ENCODE measurements around the gene CKB. TPM values are rescaled to one million over a fixed set of nuclear protein-coding genes. Genes with fewer than 3 reads are reported as not detected.

The CKB gene
- polyA plus RNA-seq, 1 donor (not counting 4 experiments of a cell fraction or from before 2014, with no cell fraction given), result 10.0 TPM

DNA sequence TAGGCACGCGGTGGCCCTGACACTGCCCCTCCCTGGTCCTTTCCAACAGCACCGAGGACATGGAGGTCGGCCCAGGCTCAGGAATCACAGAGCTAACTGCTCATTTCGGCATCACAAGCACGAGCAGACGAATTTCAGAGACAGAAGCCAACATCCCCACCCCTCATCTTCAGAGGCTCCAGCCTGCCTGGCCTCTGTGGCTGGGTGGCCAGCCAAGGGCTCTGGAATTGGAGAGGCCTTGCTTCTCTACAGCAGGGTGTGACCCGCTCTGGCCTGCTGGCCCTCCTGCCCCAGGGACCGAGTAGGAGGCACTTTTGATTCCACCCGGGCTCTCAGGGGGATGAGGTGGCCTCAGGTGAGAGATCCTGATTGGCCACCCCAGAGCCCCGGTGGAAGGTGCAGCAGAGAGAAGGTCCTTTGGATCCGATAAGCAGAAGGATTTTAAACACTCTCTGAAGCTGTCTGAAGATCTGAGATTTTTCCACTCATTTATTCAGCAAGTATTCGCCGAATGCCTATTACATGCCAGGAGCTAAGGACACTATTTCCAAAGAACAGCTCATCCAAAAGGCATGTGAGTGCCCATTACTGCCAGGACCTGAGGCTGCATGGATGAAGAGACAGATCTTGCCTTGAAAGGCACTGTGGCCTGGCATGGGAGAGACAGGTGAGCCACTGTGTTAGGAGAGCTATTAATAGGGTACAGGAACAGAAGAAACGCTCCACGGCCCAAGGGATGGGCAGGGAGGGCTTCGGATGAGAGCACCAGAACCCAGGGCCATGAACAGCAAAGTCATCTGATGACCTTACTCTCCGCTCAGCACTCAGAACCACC lies 29.6 kb upstream of the CKB start:
- FAIRE-seq (peak; percentile 88), DNase-seq (ENCODE audit: low read depth, low spot score) (no peak)
- Histone ChIP-seq H3K4me2 (ENCODE audit: control insufficient read depth, extremely low read depth, insufficient read depth, low read depth, low read length) (peak overlapping the region; percentile 71), H3K9me3 (ENCODE audit: control insufficient read depth, low read depth, low read length) (no peaks in the 10 kb centered on the region), H3K4me1 (ENCODE audit: control insufficient read depth, extremely low read depth, insufficient read depth, low read length) (peaks cover 18% of the 10 kb centered on the region), H2AFZ (ENCODE audit: control insufficient read depth, low read length) (peak overlapping the region; percentile 36), H3K9me1 (ENCODE audit: control insufficient read depth, extremely low read depth, insufficient read depth, low read length) (peaks cover 11% of the 10 kb centered on the region), H3K9ac (ENCODE audit: control insufficient read depth, extremely low read depth, insufficient read depth, low read length) (peak overlapping the region; percentile 22), H3K36me3 (ENCODE audit: control insufficient read depth in 2 of 2, extremely low read depth in 1 of 2, insufficient read depth in 2 of 2, low read length in 2 of 2) (no peaks in the 10 kb centered on the region), H3K4me3 (ENCODE audit: control insufficient read depth in 2 of 3, extremely low read depth in 1 of 3, insufficient read depth in 2 of 3, low read depth in 1 of 3, low read length in 3 of 3) (peak overlapping the region in 2 of 3 experiments; percentile 7 to 18), H3K79me2 (ENCODE audit: control insufficient read depth, insufficient read depth, low read length) (peaks cover 17% of the 10 kb centered on the region), H3K27me3 (ENCODE audit: control insufficient read depth, extremely low read depth, insufficient read depth, low read length) (no peaks in the 10 kb centered on the region), H4K20me1 (ENCODE audit: control insufficient read depth, extremely low read depth, insufficient read depth, low read length) (peaks cover 4% of the 10 kb centered on the region), H3K27ac (ENCODE audit: control insufficient read depth, insufficient read depth, low read length) (no peak overlapping the region)
- TF ChIP-seq EZH2 (IDR thresholded peaks at IDR 0.05; ENCODE audit: low read length), result no peak
- TF ChIP-seq, protein P1, sequence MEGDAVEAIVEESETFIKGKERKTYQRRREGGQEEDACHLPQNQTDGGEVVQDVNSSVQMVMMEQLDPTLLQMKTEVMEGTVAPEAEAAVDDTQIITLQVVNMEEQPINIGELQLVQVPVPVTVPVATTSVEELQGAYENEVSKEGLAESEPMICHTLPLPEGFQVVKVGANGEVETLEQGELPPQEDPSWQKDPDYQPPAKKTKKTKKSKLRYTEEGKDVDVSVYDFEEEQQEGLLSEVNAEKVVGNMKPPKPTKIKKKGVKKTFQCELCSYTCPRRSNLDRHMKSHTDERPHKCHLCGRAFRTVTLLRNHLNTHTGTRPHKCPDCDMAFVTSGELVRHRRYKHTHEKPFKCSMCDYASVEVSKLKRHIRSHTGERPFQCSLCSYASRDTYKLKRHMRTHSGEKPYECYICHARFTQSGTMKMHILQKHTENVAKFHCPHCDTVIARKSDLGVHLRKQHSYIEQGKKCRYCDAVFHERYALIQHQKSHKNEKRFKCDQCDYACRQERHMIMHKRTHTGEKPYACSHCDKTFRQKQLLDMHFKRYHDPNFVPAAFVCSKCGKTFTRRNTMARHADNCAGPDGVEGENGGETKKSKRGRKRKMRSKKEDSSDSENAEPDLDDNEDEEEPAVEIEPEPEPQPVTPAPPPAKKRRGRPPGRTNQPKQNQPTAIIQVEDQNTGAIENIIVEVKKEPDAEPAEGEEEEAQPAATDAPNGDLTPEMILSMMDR (optimal IDR thresholded peaks at IDR 0.05 in 1 of 3, IDR thresholded peaks at IDR 0.05 in 1 of 3, conservative IDR thresholded peaks at IDR 0.05 in 1 of 3; ENCODE audit: extremely low read depth in 1 of 3, insufficient read depth in 2 of 3, low read length in 3 of 3), result no peak
- dilution Hi-C loops (cut with MboI; ENCODE audit: extremely low pct_ligation_motif_present, low sequenced_read_pairs), result no loop called here

DNA sequence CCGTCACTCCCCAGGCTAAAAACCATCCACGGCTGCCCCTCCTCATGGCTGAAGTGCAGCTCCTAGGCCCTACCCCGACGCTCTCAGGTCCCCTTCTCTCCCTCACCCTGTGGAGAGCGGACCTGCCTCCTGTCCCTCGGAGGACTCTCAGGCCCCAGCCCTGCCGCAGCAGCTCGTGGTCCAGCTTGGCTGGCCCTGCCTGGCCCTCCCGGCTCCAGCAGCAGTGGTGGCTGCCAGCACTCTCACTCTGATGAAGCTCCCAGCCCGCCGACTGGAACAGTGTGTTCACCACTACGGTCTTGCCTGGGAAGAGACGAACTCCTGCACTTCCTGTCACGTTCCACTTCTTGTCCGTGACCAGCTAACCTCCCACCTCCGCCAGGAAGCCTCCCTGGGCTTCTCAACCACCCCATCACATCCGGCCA lies 28.7 kb upstream of the CKB start:
- Histone ChIP-seq H3K27ac (ENCODE audit: control insufficient read depth, insufficient read depth, low read length) (no peak overlapping the region), H3K4me2 (ENCODE audit: control insufficient read depth, extremely low read depth, insufficient read depth, low read depth, low read length) (peak overlapping the region; percentile 71), H3K4me3 (ENCODE audit: control insufficient read depth in 2 of 3, extremely low read depth in 1 of 3, insufficient read depth in 2 of 3, low read depth in 1 of 3, low read length in 3 of 3) (peak overlapping the region in 1 of 3 experiments; percentile 13), H2AFZ (ENCODE audit: control insufficient read depth, low read length) (peak overlapping the region; percentile 36), H3K9me3 (ENCODE audit: control insufficient read depth, low read depth, low read length) (no peaks in the 10 kb centered on the region), H4K20me1 (ENCODE audit: control insufficient read depth, extremely low read depth, insufficient read depth, low read length) (peaks cover 9% of the 10 kb centered on the region), H3K9me1 (ENCODE audit: control insufficient read depth, extremely low read depth, insufficient read depth, low read length) (peaks cover 11% of the 10 kb centered on the region), H3K4me1 (ENCODE audit: control insufficient read depth, extremely low read depth, insufficient read depth, low read length) (peaks cover 18% of the 10 kb centered on the region), H3K79me2 (ENCODE audit: control insufficient read depth, insufficient read depth, low read length) (peaks cover 8% of the 10 kb centered on the region), H3K9ac (ENCODE audit: control insufficient read depth, extremely low read depth, insufficient read depth, low read length) (no peak overlapping the region), H3K36me3 (ENCODE audit: control insufficient read depth in 2 of 2, extremely low read depth in 1 of 2, insufficient read depth in 2 of 2, low read length in 2 of 2) (no peaks in the 10 kb centered on the region), H3K27me3 (ENCODE audit: control insufficient read depth, extremely low read depth, insufficient read depth, low read length) (no peaks in the 10 kb centered on the region)
- DNase-seq (ENCODE audit: low read depth, low spot score), result no peak
- dilution Hi-C loops (cut with MboI; ENCODE audit: extremely low pct_ligation_motif_present, low sequenced_read_pairs), result no loop called here
- TF ChIP-seq, protein P1 (optimal IDR thresholded peaks at IDR 0.05 in 1 of 3, IDR thresholded peaks at IDR 0.05 in 1 of 3, conservative IDR thresholded peaks at IDR 0.05 in 1 of 3; ENCODE audit: extremely low read depth in 1 of 3, insufficient read depth in 2 of 3, low read length in 3 of 3), result no peak
- no peak for TF ChIP-seq EZH2 (IDR thresholded peaks at IDR 0.05; ENCODE audit: low read length)
- FAIRE-seq, result no peak
